Upper lobe of left lung (tissue), 4 donors: ENCODE results near the gene KLRF1.

Experiments used
- EP300 ChIP-seq, 4 donors: sonication (generic); formaldehyde crosslinking; IDR thresholded peaks; one replicate each; pipeline ENCODE4 v1.5.1; 2017; ENCODE audit warnings: antibody characterized with exemption in 4 of 4, control low read depth in 2 of 4
- POLR2A ChIP-seq, 4 donors: fragments of 450-650 bp; IDR thresholded peaks; one replicate each; pipeline ENCODE4 v1.5.1; 2016 to 2017; ENCODE audit warnings: antibody characterized with exemption in 4 of 4, mild to moderate bottlenecking in 2 of 4
- POLR2AphosphoS5 ChIP-seq, 2 donors: sonication (generic); formaldehyde crosslinking; IDR thresholded peaks; one replicate each; pipeline ENCODE4 v1.5.1; 2017; ENCODE audit warnings: antibody characterized with exemption in 2 of 2
- TF ChIP-seq, protein P1 (sequence below), 6 experiments: fragments of 450-650 bp in 4 of 6; fragments of 200-600 bp in 2 of 6; sonication (generic) in 2 of 6; IDR thresholded peaks; one replicate each; pipeline ENCODE4 v1.5.1; 2016 to 2019; ENCODE audit warnings: antibody characterized with exemption in 6 of 6

DNA sequence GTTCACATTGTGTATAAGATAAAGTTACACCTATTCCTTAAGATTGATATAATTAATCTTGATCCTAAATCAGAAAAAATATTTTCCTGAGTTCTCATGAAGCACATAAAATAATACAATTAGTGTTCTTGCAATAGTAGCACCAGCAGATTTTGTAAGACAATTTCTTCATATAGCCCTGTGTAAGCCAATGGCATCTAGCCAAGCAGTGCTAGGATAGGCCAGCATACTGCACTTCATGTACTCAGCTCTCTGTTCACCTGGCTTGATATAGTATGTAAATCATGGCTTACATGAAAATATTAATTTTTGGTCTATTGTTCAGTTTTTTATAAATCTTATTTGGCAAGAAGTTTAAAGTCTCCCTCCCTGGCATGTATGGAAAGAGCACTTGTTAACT lies 55.9 kb downstream of the KLRF1 start:
- TF ChIP-seq, protein P1, sequence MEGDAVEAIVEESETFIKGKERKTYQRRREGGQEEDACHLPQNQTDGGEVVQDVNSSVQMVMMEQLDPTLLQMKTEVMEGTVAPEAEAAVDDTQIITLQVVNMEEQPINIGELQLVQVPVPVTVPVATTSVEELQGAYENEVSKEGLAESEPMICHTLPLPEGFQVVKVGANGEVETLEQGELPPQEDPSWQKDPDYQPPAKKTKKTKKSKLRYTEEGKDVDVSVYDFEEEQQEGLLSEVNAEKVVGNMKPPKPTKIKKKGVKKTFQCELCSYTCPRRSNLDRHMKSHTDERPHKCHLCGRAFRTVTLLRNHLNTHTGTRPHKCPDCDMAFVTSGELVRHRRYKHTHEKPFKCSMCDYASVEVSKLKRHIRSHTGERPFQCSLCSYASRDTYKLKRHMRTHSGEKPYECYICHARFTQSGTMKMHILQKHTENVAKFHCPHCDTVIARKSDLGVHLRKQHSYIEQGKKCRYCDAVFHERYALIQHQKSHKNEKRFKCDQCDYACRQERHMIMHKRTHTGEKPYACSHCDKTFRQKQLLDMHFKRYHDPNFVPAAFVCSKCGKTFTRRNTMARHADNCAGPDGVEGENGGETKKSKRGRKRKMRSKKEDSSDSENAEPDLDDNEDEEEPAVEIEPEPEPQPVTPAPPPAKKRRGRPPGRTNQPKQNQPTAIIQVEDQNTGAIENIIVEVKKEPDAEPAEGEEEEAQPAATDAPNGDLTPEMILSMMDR (IDR thresholded peaks at IDR 0.05), result no peak
- TF ChIP-seq POLR2AphosphoS5 (IDR thresholded peaks at IDR 0.05) (no peak), POLR2A (IDR thresholded peaks at IDR 0.05) (no peak), EP300 (IDR thresholded peaks at IDR 0.05) (no peak)
